Stimulated activated CD4-positive, alpha-beta T cell treated with anti-CD3 and anti-CD28 coated beads, TNF-alpha, amount 100 ng/mL, for 48 hours (primary cell): ENCODE measurements around the gene METTL3.
A peak's percentile ranks its signal among the peaks of the same experiment; 100 is the strongest.
"Not testable (repeated sequence)": the region's sequence is repeated elsewhere in the genome, so short reads cannot be mapped to it uniquely, and the experiment has no call there.

Source experiments
- DNase-seq, 3 donors: peaks; one replicate each; pipeline ENCODE4 v3.0.0-alpha.2; 2020; ENCODE audit warnings: low read depth in 3 of 3

The METTL3 gene

GRCh38 chr14:21510735-21511657 lies at the start of gene METTL3:
TSS of gene METTL3 (minus strand) at chr14:21511340. CDS start at chr14:21511223, 117 bp downstream.
- peak; percentile 78 to 90 (median 83) for DNase-seq

- DNase-seq = no peak
Measured at GRCh38 chr14:21558703-21559170, 47.6 kb upstream of the METTL3 start.

GRCh38 chr14:21557084-21557901 lies 46.2 kb upstream of the METTL3 start:
- peak; percentile 28 to 74 (median 62) for DNase-seq

- no peak for DNase-seq
Measured at GRCh38 chr14:21556378-21557083, 45.4 kb upstream of the METTL3 start.

GRCh38 chr14:21553266-21553665 lies 42.1 kb upstream of the METTL3 start:
- DNase-seq = no peak

GRCh38 chr14:21544588-21544987 lies 33.4 kb upstream of the METTL3 start:
- DNase-seq = not testable (repeated sequence)

- no peak for DNase-seq
Measured at GRCh38 chr14:21543963-21544362, 32.8 kb upstream of the METTL3 start.

- no peak for DNase-seq
Measured at GRCh38 chr14:21543521-21543960, 32.4 kb upstream of the METTL3 start.

GRCh38 chr14:21541413-21542074 lies 30.4 kb upstream of the METTL3 start:
- no peak for DNase-seq

GRCh38 chr14:21539189-21539940 lies 28.2 kb upstream of the METTL3 start:
- DNase-seq = no peak

- DNase-seq = no peak
Measured at GRCh38 chr14:21537090-21537424, 25.9 kb upstream of the METTL3 start.

- no peak for DNase-seq
Measured at GRCh38 chr14:21536418-21537089, 25.4 kb upstream of the METTL3 start.

GRCh38 chr14:21535545-21536417 lies 24.6 kb upstream of the METTL3 start:
- DNase-seq = no peak

- no peak for DNase-seq
Measured at GRCh38 chr14:21534576-21534975, 23.4 kb upstream of the METTL3 start.

GRCh38 chr14:21533294-21533693 lies 22.2 kb upstream of the METTL3 start:
- DNase-seq = no peak

- DNase-seq = no peak
Measured at GRCh38 chr14:21529515-21529914, 18.4 kb upstream of the METTL3 start.

GRCh38 chr14:21528381-21529348 lies 17.5 kb upstream of the METTL3 start:
- no peak for DNase-seq

GRCh38 chr14:21527318-21527679 lies 16.2 kb upstream of the METTL3 start:
- no peak for DNase-seq
